ENCODE data around the gene SDF4. TPM values are rescaled to one million over a fixed set of nuclear protein-coding genes. Genes with fewer than 3 reads are reported as not detected.
A peak's percentile ranks its signal among the peaks of the same experiment; 100 is the strongest.

The SDF4 gene
- total RNA-seq, 2 experiments from 2014 or later = 96.9 to 99.3 TPM

- DNase-seq = no peak
- no peak for ATAC-seq
- Mint-ChIP-seq H3K27ac (no peak overlapping the region), H3K4me1 (ENCODE audit: low read depth) (peaks cover 40% of the 10 kb centered on the region), H3K9me3 (ENCODE audit: insufficient read depth) (no peaks in the 10 kb centered on the region), H3K4me3 (no peak overlapping the region), H3K36me3 (ENCODE audit: low read depth) (no peaks in the 10 kb centered on the region), H3K27me3 (ENCODE audit: low read depth) (no peaks in the 10 kb centered on the region)
- CTCF ChIA-PET = interaction anchor here (2.6 kb wide), 1 partner anchor 82 kb away, joined by 10 read pairs; no protein-coding TSS in a partner anchor
- POLR2A ChIA-PET = interaction anchor here (1.1 to 1.3 kb wide), 3 partner anchors 27 to 191 kb away, joined by 3 read pairs; partner anchors contain the start of gene ISG15
These were observed 27.3 kb downstream of the SDF4 start for GRCh38 chr1:1204425-1204920.

- H3K9me3 Mint-ChIP-seq (ENCODE audit: insufficient read depth) = no peaks in the 10 kb centered on the region
- CTCF ChIA-PET = interaction anchor here (2.6 kb wide), 1 partner anchor 81 kb away, joined by 10 read pairs; no protein-coding TSS in a partner anchor
- DNase-seq = no peak
- peak overlapping the region; percentile 77 for H3K27ac Mint-ChIP-seq
- peaks cover 37% of the 10 kb centered on the region for H3K4me1 Mint-ChIP-seq (ENCODE audit: low read depth)
- POLR2A ChIA-PET = no interaction called here
- no peak overlapping the region for H3K4me3 Mint-ChIP-seq
- no peaks in the 10 kb centered on the region for H3K36me3 Mint-ChIP-seq (ENCODE audit: low read depth)
- no peak for ATAC-seq
- H3K27me3 Mint-ChIP-seq (ENCODE audit: low read depth) = no peaks in the 10 kb centered on the region
These were observed 28.0 kb downstream of the SDF4 start for GRCh38 chr1:1203561-1204424.

GRCh38 chr1:1202831-1203560 lies 28.8 kb downstream of the SDF4 start:
- Mint-ChIP-seq H3K9me3 (ENCODE audit: insufficient read depth) (no peaks in the 10 kb centered on the region), H3K27me3 (ENCODE audit: low read depth) (no peaks in the 10 kb centered on the region), H3K36me3 (ENCODE audit: low read depth) (no peaks in the 10 kb centered on the region), H3K4me3 (no peak overlapping the region), H3K4me1 (ENCODE audit: low read depth) (peaks cover 30% of the 10 kb centered on the region), H3K27ac (no peak overlapping the region)
- ATAC-seq (no peak), DNase-seq (no peak)
- ChIA-PET POLR2A (no interaction called here), CTCF (no interaction called here)

GRCh38 chr1:1200876-1201810 lies 30.7 kb downstream of the SDF4 start:
- Mint-ChIP-seq H3K36me3 (ENCODE audit: low read depth) (no peaks in the 10 kb centered on the region), H3K27me3 (ENCODE audit: low read depth) (no peaks in the 10 kb centered on the region), H3K4me1 (ENCODE audit: low read depth) (peaks cover 18% of the 10 kb centered on the region), H3K4me3 (peak overlapping the region; percentile 28), H3K27ac (peak overlapping the region; percentile 80), H3K9me3 (ENCODE audit: insufficient read depth) (no peaks in the 10 kb centered on the region)
- ATAC-seq (peak; percentile 76), DNase-seq (peak; percentile 77)
- ChIA-PET CTCF (interaction anchor here (1.1 kb wide), 1 partner anchor 79 kb away, joined by 6 read pairs; no protein-coding TSS in a partner anchor), POLR2A (no interaction called here)

- ChIA-PET POLR2A (no interaction called here), CTCF (interaction anchor here (1.1 kb wide), 1 partner anchor 78 kb away, joined by 6 read pairs; no protein-coding TSS in a partner anchor)
- Mint-ChIP-seq H3K4me1 (ENCODE audit: low read depth) (peaks cover 15% of the 10 kb centered on the region), H3K36me3 (ENCODE audit: low read depth) (peaks cover under 1% of the 10 kb centered on the region), H3K27me3 (ENCODE audit: low read depth) (no peaks in the 10 kb centered on the region), H3K9me3 (ENCODE audit: insufficient read depth) (no peaks in the 10 kb centered on the region), H3K4me3 (peak overlapping the region; percentile 34), H3K27ac (peak overlapping the region; percentile 80)
- DNase-seq = no peak
- no peak for ATAC-seq
These were observed 31.6 kb downstream of the SDF4 start for GRCh38 chr1:1199961-1200875.

GRCh38 chr1:1199141-1199960 lies 32.5 kb downstream of the SDF4 start:
- Mint-ChIP-seq H3K4me3 (no peak overlapping the region), H3K4me1 (ENCODE audit: low read depth) (peaks cover 15% of the 10 kb centered on the region), H3K9me3 (ENCODE audit: insufficient read depth) (no peaks in the 10 kb centered on the region), H3K27me3 (ENCODE audit: low read depth) (no peaks in the 10 kb centered on the region), H3K36me3 (ENCODE audit: low read depth) (peaks cover 2% of the 10 kb centered on the region), H3K27ac (peak overlapping the region; percentile 30)
- DNase-seq = no peak
- ChIA-PET POLR2A (no interaction called here), CTCF (no interaction called here)
- no peak for ATAC-seq

GRCh38 chr1:1198423-1199140 lies 33.2 kb downstream of the SDF4 start:
- peaks cover 2% of the 10 kb centered on the region for H3K36me3 Mint-ChIP-seq (ENCODE audit: low read depth)
- no peak overlapping the region for H3K27ac Mint-ChIP-seq
- no peak for DNase-seq

GRCh38 chr1:1197551-1198422 lies 34.0 kb downstream of the SDF4 start:
- H3K27me3 Mint-ChIP-seq (ENCODE audit: low read depth) = peaks cover 2% of the 10 kb centered on the region
- DNase-seq = no peak
- CTCF ChIA-PET = no interaction called here

More at GRCh38 chr1:1198423-1199140, 33.2 kb downstream of the SDF4 start:
- H3K4me1 Mint-ChIP-seq (ENCODE audit: low read depth) = peaks cover 15% of the 10 kb centered on the region
- ChIA-PET CTCF (no interaction called here), POLR2A (no interaction called here)
- no peak for ATAC-seq
- no peaks in the 10 kb centered on the region for H3K9me3 Mint-ChIP-seq (ENCODE audit: insufficient read depth)
- peaks cover 2% of the 10 kb centered on the region for H3K27me3 Mint-ChIP-seq (ENCODE audit: low read depth)
- no peak overlapping the region for H3K4me3 Mint-ChIP-seq

GRCh38 chr1:1197188-1197500 lies 34.7 kb downstream of the SDF4 start:
- Mint-ChIP-seq H3K4me1 (ENCODE audit: low read depth) (peaks cover 15% of the 10 kb centered on the region), H3K4me3 (no peak overlapping the region), H3K27me3 (ENCODE audit: low read depth) (peaks cover 2% of the 10 kb centered on the region), H3K9me3 (ENCODE audit: insufficient read depth) (peaks cover 1% of the 10 kb centered on the region), H3K27ac (no peak overlapping the region), H3K36me3 (ENCODE audit: low read depth) (peaks cover 2% of the 10 kb centered on the region)
- DNase-seq (no peak), ATAC-seq (no peak)
- CTCF ChIA-PET = no interaction called here
- POLR2A ChIA-PET = no interaction called here

More at GRCh38 chr1:1197551-1198422, 34.0 kb downstream of the SDF4 start:
- Mint-ChIP-seq H3K9me3 (ENCODE audit: insufficient read depth) (no peaks in the 10 kb centered on the region), H3K36me3 (ENCODE audit: low read depth) (peaks cover 2% of the 10 kb centered on the region), H3K4me1 (ENCODE audit: low read depth) (peaks cover 15% of the 10 kb centered on the region), H3K27ac (no peak overlapping the region), H3K4me3 (no peak overlapping the region)
- POLR2A ChIA-PET = no interaction called here
- no peak for ATAC-seq

Data from activated CD8-positive, alpha-beta T cell treated with anti-CD3 and anti-CD28 coated beads, Interleukin-2, amount 10 ng/mL, durations not matched to agents 7 days and 5 days (primary cell).